HTERT RPE-1 (cell line): ENCODE results near the gene BRD3OS.
"Not testable (repeated sequence)": the region's sequence is repeated elsewhere in the genome, so short reads cannot be mapped to it uniquely, and the experiment has no call there.

Experiments used
- in situ Hi-C: fragments of 300-500 bp; cut with MboI; formaldehyde crosslinking; loops from 4 replicates; pipeline ENCODE4 v1.14.3; 2020; ENCODE audit warnings: low sequenced_read_pairs

Gene BRD3OS

GRCh38 chr9:134061688-134062371 is 36.5 kb downstream of the BRD3OS start:
- in situ Hi-C loops, result no loop called here

DNA sequence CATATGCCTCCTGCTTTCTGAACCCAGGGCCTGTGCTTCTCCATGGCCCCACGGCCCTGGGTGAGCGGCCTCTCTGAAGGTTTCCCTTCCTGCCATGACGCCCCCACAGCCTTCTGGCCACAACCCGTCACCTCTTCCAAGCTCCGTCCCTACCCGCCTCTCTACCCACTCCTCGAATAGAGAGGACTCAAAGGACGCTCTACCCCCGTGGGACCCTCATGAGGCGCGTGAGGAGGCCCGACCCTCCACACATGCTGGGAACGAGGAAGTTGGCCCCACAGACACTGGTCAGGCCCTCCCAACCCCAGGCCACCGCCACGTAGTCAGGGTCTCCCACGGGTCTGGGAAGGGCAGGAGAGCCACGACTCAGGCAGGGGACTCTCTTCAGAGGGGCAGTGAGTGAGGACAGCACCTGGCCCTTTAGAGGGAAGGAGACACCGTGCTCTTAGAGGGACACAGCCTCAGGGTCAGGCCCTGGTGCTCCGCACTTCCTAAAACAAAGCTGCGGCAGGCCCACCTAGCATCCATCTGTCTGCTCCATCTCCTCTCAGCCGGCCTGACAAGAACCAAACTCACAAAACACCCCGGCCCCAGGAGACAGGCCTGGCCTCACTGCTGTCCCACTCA is 37.3 kb downstream of the BRD3OS start:
- in situ Hi-C loops, result no loop called here

DNA sequence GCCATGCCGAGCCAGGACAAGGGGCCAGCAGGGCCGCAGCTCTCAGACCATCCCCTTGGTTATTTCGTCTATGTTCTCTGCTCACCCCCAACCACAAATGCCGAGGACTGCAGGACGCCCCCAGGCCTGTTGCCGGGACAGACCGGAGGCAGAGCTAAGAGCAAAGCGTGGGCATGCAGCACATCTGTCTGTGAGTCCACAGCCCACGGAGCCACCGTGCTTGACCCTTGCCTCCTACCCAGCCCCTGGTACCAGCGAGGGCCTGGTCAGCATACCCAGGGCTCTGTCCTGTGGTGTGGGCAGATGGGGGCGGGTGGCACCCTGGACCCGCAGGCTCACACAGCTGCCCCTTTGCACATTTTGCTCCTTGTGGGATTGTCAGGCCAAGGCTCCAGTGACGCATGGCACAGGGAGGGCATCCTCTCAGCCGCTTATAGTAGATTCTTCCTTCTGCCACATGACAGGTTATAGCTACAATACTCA is 37.8 kb downstream of the BRD3OS start:
- in situ Hi-C loops, result no loop called here

DNA sequence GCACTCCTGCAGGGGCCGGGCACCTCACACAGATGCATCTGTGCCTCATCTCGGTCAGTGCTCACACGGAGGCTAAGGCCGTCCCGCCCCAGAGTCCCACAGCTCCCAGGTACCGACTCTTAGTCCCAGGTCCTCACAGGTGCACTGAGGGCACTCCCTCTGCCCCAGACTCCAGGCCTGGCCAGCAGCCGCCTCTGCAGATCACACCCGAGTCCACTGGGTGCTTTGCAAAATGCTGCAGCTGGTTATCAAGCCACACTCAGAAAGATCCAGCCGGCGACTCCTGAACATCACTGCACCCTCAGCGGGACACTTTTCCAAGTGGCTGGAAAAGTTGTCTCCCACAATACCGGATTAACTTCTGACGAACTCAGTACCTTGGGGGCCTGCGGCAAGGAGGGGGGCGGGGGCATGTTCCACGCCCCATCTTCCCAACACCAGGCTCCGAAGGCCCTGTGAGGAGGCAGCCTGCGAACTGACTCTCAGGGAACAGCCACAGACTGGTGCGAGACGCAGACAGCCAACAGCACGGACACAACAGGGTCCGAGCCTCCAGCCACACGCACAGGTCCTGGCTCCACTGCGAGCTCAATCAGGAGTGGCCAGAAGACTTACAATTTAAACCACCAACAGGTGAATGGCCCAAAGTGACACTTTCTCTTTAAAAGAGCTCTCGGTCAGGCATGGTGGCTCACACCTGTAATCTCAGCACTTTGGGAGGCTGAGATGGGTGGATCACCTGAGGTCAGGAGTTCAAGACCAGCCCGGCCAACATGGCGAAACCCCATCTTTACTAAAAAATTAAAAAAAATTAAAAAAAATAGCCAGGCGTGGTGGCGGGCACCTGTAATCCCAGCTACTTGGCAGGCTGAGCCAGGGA is 38.5 kb downstream of the BRD3OS start:
- in situ Hi-C loops, result no loop called here

GRCh38 chr9:134064711-134065110 is 39.4 kb downstream of the BRD3OS start:
- in situ Hi-C loops, result no loop called here

DNA sequence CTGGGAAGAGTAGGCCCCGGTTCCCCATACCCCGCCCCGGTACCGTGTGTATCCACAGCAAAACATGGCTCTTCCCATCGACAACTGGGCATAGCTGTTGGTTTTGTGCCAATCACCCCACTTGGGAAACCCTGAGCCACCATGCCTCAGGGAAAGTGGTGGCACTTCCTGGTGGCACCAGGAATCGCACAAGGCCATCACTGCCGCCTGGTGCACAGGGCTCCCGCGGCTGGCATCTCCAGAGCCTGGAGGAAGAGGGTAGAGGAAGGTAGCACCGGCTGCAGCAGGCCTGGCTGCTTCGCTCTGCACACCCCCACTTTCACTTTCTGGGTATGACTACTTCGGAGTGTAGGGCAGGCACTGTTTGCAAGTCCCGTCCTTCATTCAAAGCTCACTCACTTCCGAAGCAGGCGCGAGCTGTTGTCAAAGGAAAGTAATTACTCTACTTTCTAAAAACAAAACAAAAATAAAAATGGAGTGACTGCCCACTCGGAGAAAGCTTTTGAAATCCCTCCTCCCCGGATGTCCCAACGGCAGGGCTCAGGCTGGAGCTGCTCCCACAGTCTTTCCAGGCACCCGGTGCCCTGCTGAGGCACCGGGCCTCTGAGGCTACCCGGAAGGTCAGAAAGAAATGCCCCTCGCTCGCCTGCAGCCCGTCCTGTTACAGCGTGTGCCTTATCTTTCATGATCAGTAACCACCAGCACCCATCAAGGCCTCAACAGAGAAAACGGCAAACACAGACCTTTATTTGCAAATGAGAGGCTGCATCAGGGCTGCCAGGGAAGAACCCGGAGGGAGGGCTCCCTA is 40.5 kb downstream of the BRD3OS start:
- in situ Hi-C loops, result no loop called here

- in situ Hi-C loops, result no loop called here
These were observed 41.2 kb downstream of the BRD3OS start for GRCh38 chr9:134066526-134066912.

DNA sequence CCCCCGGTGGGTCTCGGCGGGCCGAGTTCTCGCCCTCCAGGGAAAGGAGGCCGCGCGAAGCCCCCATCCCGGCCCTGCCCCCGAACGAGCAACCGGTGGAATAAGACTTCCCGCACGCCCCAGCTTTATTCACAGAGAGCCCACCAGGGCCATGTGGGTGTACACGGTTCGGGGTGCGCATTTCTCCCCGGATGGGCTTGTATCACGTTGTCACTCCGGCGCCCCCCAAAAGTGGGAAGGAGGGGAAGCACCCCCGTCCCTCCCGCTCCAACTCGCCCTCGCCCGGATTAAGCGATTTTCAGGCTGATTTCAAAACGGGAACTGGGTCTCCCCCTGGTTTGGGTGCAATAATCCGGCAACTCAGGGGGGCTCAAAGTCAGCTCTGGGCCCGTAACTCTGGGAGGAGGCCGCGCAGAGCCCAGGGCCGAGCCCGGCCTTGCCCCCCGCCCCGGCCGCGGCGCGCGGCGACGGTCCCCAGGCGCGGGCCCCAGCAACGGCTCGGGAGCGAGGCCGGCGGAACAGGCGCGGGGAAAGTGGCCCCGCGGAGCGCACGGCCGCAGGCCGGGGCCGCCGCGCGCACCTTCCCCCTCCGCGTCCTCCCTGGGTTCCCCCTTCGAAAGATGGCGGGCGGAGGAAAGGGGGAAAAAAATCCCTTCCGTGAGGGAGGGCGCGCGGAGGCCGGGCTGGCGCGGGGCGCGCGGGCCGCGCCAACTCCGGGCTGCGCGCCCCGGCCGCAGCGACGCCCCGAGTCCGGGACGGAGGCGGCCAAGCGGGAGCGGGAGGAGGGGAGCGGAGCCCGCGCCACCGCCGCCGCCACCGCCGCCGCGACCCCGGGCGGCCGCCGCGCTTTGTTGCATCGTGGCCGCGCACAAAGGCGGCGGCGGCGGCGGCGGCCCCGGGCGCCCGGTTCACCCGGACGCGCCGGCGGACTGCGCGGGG is 41.9 kb downstream of the BRD3OS start:
- in situ Hi-C loops, result no loop called here

DNA sequence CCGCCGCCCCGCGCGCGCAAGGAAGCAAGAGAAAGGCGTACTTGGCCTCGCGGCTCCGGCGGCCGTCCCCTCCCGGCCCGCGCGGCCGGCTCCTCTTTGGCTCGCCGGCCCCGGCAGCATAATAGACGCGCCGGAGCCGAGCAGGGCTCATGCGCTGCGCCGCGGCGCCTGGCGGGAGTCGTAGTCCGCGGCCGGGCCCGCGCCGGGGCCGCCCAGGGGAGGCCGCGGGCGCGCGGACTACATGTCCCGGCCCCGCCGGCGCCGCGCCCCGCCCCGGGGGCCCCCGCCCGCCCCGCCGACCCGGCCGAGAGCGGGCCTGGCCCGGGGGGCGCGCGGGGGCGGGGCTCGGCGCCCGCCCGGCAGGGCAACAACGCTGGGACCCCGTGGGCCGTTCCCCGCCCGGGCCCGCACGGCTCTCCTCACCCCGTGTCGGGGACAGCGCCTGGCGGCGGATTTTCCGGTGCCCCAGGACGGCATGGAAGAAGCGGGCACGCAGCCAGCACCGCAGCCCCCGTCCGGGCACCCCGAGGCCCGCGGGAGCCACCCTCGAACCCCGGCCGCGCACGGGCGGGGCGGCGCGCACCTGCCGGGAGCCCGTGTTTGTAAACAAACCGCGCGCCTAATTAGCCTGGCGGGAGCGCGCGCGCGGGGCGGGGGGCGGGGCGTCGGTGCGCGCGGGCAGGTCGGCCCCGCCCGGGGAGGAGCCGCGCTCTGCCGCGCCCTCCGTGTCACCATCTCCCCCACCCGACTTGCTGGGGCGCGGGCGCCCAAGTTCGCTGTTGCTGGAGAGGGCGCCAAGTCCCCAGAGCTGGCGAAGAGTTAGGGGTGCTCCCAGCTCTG is 42.8 kb downstream of the BRD3OS start, which contains the start of gene BRD3:
BRD3 (minus strand) TSS at position 123 of the 840 bp plus-strand sequence. CDS start 14,549 bp downstream, outside the sequence.
- in situ Hi-C loops, result no loop called here

DNA sequence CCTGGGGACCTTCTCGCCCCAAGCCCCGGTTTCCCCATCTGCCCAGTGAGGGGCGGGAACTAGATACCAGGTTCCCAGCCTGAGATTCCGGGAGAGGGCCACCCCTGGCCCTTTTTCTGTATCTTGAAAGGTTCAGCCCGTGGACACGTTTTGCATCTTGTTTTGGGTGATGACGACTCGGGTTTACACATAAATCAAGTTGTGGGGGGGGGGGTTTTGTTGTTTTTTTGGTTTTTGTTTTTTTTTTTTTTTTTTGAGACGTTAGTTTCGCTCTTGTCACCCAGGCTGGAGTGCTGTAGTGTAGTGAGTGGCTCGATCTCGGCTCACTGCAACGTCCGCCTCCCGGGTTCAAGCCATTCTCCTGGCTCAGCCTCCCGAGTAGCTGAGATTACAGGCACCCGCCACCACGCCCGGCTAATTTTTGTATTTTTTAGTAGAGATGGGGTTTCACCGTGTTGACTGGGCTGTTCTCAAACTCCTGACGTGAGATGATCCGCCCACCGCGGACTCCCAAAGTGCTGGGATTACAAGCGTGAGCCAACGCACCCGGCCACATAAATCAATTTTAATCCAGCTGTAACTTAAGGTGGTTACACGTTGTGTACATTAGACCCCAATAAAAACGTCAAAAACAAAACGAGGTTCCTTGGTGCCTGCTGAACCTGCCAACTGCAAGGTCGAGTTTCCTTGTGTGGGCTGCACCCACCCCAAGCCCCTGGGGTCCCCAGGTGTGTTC is 43.6 kb downstream of the BRD3OS start:
- in situ Hi-C loops, result no loop called here

- in situ Hi-C loops, result no loop called here
These were observed 44.5 kb downstream of the BRD3OS start for GRCh38 chr9:134069480-134070399.

DNA sequence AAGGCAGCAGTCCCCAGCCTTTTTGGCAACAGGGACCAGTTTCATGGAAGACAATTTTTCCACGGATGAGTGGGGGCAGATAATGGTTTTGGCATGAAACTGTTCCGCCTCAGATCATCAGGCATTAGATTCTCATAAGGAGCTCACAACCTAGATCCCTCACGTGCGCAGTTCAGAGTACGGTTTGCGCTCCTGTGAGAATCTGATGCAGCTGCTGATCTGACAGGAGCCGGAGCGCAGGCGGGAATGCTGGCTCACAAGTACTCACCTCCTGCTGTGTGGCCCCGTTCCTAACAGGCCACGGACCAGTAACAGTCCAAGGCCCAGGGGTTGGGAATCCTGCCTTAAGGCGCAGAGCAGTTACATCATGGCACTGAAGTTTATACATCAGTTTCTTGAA is 45.9 kb downstream of the BRD3OS start:
- in situ Hi-C loops, result no loop called here

DNA sequence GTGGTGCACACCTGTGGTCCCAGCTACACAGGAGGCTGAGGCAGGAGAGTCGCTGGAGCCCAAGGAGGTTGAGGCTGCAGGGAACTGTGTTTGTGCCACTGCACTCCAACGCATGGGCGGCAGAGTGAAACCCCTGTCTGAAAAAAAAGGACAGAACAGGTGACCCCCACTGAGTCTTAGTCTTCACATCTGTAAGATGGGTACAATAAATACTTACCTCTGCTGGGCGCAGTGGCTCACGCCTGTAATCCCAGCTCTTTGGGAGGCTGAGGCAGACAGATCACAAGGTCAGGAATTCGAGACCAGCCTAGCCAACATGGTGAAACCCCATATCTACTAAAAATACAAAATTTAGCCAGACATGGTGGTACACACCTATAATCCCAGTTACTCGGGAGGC is 47.4 kb downstream of the BRD3OS start:
- in situ Hi-C loops, result not testable (repeated sequence)

DNA sequence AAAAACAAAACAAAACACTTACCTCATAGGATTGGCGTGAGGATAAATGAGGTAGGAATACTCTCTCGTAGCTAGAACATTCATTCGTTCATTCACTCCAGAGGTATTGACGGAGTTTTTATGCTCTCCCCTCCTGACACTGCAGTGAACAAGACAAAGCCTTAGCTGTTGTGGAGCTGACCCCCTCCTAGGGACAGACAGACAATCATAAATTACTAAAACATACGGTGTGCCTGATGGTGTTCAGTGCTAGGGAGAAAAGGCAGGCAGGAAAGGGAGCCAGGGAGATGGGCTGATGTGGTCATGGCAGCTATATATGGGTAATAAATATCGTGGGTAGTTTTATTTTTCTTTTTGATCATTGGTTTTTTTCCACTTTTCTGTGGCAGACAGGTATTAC is 48.2 kb downstream of the BRD3OS start:
- in situ Hi-C loops, result no loop called here

- in situ Hi-C loops, result not testable (repeated sequence)
These were observed 50.4 kb downstream of the BRD3OS start for GRCh38 chr9:134075689-134076088.

- in situ Hi-C loops, result no loop called here
These were observed 51.4 kb downstream of the BRD3OS start for GRCh38 chr9:134076644-134077043.
